ENCODE data around the gene HMGN4. TPM values are rescaled to one million over a fixed set of nuclear protein-coding genes. Genes with fewer than 3 reads are reported as not detected.

The HMGN4 gene
- total and polyA plus RNA-seq, 9 of the 15 experiments (the other 6 are each of a cell fraction or from before 2014, with no cell fraction given), result 35.4 to 134 (median 94.1) TPM

DNA sequence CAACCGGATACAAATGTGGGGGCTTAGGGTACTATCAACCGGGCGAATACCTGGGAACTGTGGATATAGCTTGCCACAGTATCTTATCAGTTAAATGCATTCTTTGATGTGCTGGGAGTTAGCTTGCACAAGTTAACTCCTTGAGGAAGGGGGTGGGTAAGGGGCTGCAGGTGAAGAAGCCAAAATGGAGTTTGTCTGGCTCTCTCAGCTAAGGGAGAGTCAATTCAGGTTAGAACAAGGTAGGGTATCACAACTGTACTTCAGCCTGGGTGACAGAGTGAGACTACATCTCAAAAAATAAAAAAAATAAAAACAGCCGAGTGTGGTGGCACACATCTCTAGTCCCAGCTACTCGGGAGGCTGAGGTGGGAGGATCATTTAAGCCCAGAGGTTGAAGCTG lies 46.6 kb upstream of the HMGN4 start:
- H3K9me1 ChIP-seq (ENCODE audit: control insufficient read depth, insufficient read depth, low read length), result no peaks in the 10 kb centered on the region
- no peak overlapping the region for H3K27ac ChIP-seq (ENCODE audit: extremely low read depth, low read depth, low read length)
- DNase-seq (ENCODE audit: extremely low read depth in 1 of 4, low spot score in 3 of 4) (no peak), ATAC-seq (no peak), FAIRE-seq (no peak)
- H3K9ac ChIP-seq (ENCODE audit: insufficient read depth in 1 of 2, low read depth in 2 of 2, low read length in 2 of 2), result no peak overlapping the region
- H3K4me2 ChIP-seq (ENCODE audit: insufficient read depth, low read length), result no peak overlapping the region
- H3K9me3 ChIP-seq (replicated peaks; ENCODE audit: control insufficient read depth, insufficient read depth, low read depth, low read length), result peaks cover 3% of the 10 kb centered on the region
- H2AFZ ChIP-seq (ENCODE audit: low read depth, low read length), result no peak overlapping the region
- in situ Hi-C loops (cut with MboI) (no loop called here), intact Hi-C loops (cut with micrococcal nuclease) (loop anchor here (2.0 kb wide), 1 partner anchor 77 kb away; no protein-coding TSS in a partner anchor)
- H3K27me3 ChIP-seq (ENCODE audit: control insufficient read depth in 2 of 2, insufficient read depth in 2 of 2, low read length in 2 of 2), result no peaks in the 10 kb centered on the region
- H4K20me1 ChIP-seq (replicated peaks; ENCODE audit: control insufficient read depth, insufficient read depth, low read length), result no peaks in the 10 kb centered on the region
- peaks cover 8 to 33% of the 10 kb centered on the region in 2 experiments for H3K4me1 ChIP-seq (replicated peaks in 1 of 2; ENCODE audit: control insufficient read depth in 2 of 2, insufficient read depth in 2 of 2, low read length in 2 of 2)
- no peak overlapping the region for H3K4me3 ChIP-seq
- no peaks in the 10 kb centered on the region for H3K36me3 ChIP-seq (ENCODE audit: control insufficient read depth, insufficient read depth, low read length)
- ChIA-PET CTCF (ENCODE audit: low intra/inter-chr PET ratio) (no interaction called here), POLR2A (interaction anchor here (1.1 to 2.4 kb wide), 3 partner anchors 10 to 12 kb away, joined by 3 to 11 read pairs (median 6); partner anchors contain the start of gene BTN1A1)
- no TSS peak for BruUV-seq (replicated peaks)
- 32% methylated on average over 5 of the region's 5 CpGs for whole genome bisulfite sequencing (ENCODE audit: insufficient coverage, low coverage, missing lambda C conversion rate)
- no peaks in the 10 kb centered on the region for H3K79me2 ChIP-seq (ENCODE audit: control insufficient read depth, insufficient read depth, low read length)
- TF ChIP-seq ZNF232 (CRISPR knock-in tag; IDR thresholded peaks at IDR 0.05) (no peak), NCOA2 (IDR thresholded peaks at IDR 0.05; ENCODE audit: partially characterized antibody in 2 of 2) (no peak), XRCC5 (IDR thresholded peaks at IDR 0.05; ENCODE audit: low read depth, low read length) (no peak), DDX20 (tag; IDR thresholded peaks at IDR 0.05; ENCODE audit: low read depth) (peak; percentile 85), TEAD4 (IDR thresholded peaks at IDR 0.05; ENCODE audit: low read length) (no peak), TEAD4 (CRISPR knock-in tag; IDR thresholded peaks at IDR 0.05; ENCODE audit: borderline replicate concordance) (no peak), ZKSCAN8 (CRISPR knock-in tag; IDR thresholded peaks at IDR 0.05) (0 out of 2 replicates have a peak, but pooled peaks have one; percentile 38), ELF4 (CRISPR knock-in tag; IDR thresholded peaks at IDR 0.05) (no peak), TCF7 (IDR thresholded peaks at IDR 0.05; ENCODE audit: borderline replicate concordance) (no peak), STAT5B (CRISPR knock-in tag; IDR thresholded peaks at IDR 0.05) (no peak), ZNF408 (CRISPR knock-in tag; IDR thresholded peaks at IDR 0.05; ENCODE audit: low read depth) (no peak), ZFX (CRISPR knock-in tag; IDR thresholded peaks at IDR 0.05) (no peak)
- TF ChIP-seq, protein P1, sequence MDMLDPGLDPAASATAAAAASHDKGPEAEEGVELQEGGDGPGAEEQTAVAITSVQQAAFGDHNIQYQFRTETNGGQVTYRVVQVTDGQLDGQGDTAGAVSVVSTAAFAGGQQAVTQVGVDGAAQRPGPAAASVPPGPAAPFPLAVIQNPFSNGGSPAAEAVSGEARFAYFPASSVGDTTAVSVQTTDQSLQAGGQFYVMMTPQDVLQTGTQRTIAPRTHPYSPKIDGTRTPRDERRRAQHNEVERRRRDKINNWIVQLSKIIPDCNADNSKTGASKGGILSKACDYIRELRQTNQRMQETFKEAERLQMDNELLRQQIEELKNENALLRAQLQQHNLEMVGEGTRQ (CRISPR knock-in tag; IDR thresholded peaks at IDR 0.05), result no peak
- TF ChIP-seq, protein P2, sequence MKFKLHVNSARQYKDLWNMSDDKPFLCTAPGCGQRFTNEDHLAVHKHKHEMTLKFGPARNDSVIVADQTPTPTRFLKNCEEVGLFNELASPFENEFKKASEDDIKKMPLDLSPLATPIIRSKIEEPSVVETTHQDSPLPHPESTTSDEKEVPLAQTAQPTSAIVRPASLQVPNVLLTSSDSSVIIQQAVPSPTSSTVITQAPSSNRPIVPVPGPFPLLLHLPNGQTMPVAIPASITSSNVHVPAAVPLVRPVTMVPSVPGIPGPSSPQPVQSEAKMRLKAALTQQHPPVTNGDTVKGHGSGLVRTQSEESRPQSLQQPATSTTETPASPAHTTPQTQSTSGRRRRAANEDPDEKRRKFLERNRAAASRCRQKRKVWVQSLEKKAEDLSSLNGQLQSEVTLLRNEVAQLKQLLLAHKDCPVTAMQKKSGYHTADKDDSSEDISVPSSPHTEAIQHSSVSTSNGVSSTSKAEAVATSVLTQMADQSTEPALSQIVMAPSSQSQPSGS (CRISPR knock-in tag; IDR thresholded peaks at IDR 0.05), result no peak
- TF ChIP-seq, protein P3, sequence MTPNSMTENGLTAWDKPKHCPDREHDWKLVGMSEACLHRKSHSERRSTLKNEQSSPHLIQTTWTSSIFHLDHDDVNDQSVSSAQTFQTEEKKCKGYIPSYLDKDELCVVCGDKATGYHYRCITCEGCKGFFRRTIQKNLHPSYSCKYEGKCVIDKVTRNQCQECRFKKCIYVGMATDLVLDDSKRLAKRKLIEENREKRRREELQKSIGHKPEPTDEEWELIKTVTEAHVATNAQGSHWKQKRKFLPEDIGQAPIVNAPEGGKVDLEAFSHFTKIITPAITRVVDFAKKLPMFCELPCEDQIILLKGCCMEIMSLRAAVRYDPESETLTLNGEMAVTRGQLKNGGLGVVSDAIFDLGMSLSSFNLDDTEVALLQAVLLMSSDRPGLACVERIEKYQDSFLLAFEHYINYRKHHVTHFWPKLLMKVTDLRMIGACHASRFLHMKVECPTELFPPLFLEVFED (CRISPR knock-in tag; conservative IDR thresholded peaks at IDR 0.05), result no peak
- TF ChIP-seq, protein P4, sequence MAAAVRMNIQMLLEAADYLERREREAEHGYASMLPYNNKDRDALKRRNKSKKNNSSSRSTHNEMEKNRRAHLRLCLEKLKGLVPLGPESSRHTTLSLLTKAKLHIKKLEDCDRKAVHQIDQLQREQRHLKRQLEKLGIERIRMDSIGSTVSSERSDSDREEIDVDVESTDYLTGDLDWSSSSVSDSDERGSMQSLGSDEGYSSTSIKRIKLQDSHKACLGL (CRISPR knock-in tag; IDR thresholded peaks at IDR 0.05; ENCODE audit: borderline replicate concordance, poor library complexity, severe bottlenecking), result no peak
- TF ChIP-seq, protein P5, sequence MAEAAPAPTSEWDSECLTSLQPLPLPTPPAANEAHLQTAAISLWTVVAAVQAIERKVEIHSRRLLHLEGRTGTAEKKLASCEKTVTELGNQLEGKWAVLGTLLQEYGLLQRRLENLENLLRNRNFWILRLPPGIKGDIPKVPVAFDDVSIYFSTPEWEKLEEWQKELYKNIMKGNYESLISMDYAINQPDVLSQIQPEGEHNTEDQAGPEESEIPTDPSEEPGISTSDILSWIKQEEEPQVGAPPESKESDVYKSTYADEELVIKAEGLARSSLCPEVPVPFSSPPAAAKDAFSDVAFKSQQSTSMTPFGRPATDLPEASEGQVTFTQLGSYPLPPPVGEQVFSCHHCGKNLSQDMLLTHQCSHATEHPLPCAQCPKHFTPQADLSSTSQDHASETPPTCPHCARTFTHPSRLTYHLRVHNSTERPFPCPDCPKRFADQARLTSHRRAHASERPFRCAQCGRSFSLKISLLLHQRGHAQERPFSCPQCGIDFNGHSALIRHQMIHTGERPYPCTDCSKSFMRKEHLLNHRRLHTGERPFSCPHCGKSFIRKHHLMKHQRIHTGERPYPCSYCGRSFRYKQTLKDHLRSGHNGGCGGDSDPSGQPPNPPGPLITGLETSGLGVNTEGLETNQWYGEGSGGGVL (CRISPR knock-in tag; IDR thresholded peaks at IDR 0.05), result no peak

All from K562 (cell line).